Hippocampal formation (tissue), 2 donors: Measurements from ENCODE around the gene OMA1.
A peak's percentile ranks its signal among the peaks of the same experiment; 100 is the strongest.
"Not testable (repeated sequence)": the region's sequence is repeated elsewhere in the genome, so short reads cannot be mapped to it uniquely, and the experiment has no call there.

Experiments used
- DNase-seq, 2 donors: peaks; one replicate each; lab custom pipeline; 2025; lab: John Stamatoyannopoulos, UW

OMA1 gene

DNA sequence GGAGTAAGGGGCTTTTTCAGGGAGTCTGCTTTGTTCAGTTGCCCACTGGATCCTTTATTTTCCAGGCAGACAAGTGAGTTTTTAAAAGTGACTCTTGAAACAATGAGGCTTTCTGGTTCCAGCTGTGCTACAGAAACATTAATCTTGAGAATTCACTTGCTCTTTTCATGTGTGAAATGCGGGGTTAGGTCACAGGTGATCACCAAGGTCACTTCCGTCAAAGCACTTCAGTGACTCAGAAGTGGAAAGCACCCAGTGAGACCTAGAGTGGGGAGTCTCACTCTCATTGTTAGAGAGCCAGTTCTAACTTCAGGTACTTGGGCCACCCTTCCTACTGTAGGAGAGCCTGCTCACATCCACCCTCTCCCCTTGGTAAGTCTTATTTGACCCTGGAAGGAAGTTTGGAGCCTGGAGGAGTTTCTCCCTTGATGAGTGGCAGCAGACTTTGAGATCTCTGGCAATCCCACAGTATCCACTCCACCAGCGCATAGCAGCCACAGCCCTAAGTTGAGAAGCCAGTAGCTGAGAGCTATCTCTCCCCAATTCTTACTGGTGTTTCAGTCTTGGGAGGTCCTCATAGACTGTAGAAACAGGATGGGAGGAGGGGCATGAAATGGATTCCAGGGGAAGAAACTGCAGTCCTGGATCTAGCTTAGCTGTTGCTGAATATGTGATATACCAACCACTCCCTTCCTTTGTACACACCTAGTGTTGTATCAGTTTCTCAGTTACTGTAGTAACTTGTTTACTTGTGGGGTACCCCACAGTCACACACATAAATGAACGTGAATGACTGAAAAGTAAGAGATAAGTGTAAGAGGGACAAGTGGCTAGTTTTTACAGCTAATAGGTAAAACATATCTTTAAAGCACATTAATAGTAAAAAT, 27.4 kb upstream of the OMA1 start:
- no peak for DNase-seq

DNA sequence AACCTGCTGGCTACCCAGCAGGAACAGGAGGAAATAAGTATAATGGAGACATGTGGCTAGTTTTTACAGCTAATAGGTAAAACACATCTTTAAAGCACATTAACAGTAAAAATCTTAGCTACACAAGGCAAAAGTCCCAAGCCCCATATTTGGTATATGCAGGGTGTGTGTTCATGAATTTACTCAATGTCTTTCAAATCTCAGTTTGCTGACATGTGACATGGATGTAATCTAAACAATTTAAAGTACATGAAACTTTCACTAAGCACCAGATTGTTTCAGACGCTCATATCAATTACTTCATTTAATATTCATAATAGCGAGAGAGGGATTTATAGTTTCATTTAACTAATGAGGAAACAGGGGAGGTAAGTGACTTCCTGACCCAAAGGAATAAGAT, 26.6 kb upstream of the OMA1 start:
- no peak for DNase-seq

DNA sequence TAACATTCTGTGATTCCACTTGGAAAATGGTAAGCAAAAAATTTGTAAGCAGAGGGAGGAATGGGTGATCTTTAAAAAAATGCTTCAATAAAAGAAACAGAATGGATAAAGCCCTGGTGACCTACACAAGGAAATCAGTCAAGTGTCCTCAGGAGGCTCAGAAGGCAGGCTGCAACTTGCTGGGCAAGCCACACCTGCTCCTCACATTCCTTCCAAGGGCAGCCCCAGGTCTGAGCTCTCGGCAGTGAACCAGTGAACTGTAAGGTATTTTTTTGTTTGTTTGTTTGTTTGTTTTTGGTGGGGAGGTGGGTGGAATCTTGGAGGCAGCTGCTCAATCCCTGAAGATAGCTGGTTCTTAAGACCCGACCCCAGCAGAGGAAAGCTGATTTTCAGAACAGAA, 26.2 kb upstream of the OMA1 start:
- no peak for DNase-seq

DNA sequence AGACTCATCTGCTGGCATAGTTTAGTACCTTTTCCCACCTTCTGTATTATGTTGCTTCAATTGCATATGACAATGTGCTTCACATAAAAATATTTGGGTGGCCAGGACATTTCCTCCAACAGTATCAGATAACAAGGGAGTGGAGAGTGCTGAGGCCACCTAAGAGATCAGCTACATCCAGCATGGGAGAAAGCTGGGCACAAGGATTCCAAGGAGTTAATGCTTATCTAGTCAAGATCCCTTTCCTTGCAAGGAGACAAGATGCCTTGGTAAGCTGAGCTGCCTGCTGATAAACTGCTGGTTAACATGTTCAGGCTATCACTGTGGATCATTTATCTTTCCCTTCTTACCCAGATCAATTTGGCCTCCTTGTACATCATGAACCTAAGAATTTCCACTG, 25.1 kb upstream of the OMA1 start:
- DNase-seq, result no peak

DNA sequence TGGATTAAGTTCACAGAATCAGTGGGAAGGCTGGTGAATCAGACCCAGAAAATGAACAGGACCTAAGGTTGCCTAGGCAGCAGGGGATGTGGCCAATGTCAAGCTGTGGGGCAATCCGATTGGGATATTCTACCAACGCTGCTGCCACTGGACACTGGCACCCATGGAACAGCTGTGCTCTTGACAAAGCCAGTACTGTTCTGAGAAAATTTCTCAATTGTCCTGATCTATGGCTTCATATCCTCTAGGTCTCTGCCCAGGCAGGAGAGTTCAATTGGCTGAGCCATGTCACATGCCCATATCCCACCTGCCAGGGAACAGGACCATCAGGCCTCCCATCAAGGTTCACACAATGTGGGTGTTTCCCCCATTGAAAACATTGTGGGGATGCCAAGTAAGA, 24.3 kb upstream of the OMA1 start:
- peak; percentile 33 to 37 for DNase-seq

DNA sequence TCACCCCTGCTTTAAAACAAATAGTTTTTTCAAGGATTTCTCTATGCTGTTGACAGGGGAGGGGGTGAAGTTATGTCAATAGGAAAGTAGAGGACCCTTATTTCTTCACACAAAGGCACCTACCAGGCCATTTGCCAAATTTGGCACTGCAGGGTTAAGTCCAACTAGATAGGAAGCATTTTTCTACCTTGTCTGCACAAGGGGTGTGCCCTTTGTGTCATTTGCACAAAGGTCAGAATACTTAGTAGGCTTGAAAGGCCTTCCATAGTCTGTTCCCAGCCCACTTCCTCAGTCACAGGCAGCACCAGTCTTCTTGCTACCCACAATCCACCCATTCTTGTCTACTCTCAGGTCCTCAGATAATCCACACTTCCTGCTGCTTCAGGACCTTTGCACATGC, 23.6 kb upstream of the OMA1 start:
- no peak for DNase-seq

DNA sequence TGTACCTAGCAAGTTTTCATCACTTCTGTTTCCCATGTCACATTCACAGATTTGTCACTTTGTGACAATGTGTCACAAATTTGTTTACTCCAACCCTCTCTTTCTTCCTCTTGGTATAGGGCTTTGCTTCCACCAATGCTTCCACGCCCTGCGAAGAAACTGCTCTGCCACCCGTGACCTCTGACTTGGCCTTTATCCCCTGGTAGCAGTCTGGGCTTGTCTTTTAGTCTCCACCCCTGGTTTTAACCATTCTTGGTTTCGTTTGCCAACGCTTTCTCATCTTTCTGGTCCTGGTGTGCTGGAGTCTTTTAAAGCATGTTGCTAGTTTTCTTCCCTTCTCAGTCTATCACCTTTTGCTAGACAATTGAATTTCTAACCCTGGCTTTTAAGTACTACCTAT, 22.4 kb upstream of the OMA1 start:
- DNase-seq, result no peak

DNA sequence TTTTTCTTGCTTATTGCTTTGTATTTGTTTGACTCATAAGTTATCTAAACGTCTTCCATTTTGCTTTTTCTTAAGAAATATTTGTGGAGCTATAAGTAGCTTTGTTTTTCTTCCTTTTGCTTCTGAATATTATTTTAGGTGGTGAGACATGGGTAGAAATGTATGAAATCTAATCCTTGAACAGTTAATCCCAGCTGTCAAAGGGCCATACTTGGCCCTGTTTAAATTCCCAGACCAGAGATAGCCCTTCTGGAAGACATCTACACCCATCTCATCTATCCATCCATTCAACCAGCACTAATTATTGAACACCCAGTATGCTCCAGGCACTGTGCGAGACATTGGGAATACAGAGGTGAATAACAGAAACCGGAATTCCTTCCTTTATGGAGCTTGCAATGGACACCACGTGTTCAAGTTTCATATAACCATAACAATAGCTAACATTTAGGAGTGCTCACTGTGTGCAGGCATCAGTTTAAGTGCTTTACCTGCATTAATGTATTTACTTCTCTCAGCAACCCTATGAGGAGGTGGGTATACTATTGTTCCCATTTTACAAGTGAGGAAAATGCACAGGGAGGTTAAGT, 21.8 kb upstream of the OMA1 start:
- no peak for DNase-seq

DNA sequence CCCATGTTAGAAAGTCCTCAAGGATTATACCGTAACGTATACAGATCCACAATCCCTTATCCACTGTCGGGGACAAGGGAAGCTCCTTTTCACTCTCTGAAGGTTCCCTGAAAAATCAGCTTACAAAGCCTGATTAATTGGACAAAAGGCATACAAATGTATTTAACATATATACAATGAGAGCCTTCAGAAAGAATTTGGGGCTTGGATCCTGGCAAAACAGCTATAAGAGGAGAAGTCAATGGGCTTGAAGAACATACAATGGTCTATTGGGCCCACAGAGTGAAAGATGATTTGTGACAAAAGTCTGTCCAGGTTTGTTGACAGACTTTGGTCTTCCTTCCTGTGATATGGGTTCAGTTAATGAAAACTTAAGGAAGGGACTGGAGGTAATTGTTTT, 19.8 kb upstream of the OMA1 start:
- DNase-seq, result no peak

DNA sequence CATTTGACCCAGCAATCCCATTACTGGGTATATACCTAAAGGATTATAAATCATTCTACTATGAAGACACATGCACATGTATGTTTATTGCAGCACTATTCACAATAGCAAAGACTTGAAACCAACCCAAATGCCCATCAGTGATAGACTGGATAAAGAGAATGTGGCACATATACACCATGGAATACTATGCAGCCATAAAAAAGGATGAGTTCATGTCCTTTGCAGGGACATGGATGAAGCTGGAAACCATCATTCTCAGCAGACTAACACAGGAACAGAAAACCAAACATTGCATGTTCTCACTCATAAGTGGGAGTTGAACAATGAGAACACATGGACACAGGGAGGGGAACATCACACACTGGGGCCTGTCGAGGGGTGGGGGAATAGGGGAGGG, 17.2 kb upstream of the OMA1 start:
- DNase-seq, result not testable (repeated sequence)

DNA sequence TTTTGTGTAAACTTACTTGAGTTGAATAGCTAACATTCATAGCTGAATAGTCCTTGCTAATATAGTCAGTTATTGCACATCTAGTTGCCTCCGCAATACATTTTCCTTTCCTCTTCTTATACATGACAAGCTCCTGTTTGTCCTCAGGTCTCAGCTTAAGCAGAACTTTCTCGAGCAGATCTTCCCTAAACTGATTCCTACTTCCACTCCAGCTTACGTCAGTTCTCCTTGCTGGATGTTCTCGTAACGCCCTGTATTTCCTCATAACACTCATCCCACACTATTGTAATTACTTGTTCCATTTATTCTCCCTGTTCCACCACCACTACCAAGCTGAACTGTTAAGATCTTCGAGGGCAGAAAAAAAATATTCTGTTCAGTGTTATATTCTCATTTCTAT, 15.1 kb upstream of the OMA1 start:
- DNase-seq, result no peak

DNA sequence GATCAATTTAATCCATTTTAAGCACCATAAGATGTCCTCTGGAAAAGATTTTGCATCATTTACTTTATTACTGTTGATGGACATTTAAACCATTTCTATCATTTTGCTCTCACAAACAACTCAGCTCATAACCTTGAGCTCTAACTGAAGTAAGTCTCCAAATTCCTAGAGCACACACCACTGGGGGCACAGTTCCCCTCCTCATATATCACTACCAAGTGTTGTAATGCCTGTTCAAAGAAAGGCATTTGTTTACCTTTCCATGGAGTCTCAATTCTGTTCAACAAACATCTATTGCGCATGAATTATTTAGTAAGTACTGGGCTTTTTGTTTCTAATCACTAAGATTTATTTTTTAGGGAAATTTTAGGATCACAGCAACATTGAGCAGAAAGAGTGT, 8.9 kb upstream of the OMA1 start:
- DNase-seq, result no peak

DNA sequence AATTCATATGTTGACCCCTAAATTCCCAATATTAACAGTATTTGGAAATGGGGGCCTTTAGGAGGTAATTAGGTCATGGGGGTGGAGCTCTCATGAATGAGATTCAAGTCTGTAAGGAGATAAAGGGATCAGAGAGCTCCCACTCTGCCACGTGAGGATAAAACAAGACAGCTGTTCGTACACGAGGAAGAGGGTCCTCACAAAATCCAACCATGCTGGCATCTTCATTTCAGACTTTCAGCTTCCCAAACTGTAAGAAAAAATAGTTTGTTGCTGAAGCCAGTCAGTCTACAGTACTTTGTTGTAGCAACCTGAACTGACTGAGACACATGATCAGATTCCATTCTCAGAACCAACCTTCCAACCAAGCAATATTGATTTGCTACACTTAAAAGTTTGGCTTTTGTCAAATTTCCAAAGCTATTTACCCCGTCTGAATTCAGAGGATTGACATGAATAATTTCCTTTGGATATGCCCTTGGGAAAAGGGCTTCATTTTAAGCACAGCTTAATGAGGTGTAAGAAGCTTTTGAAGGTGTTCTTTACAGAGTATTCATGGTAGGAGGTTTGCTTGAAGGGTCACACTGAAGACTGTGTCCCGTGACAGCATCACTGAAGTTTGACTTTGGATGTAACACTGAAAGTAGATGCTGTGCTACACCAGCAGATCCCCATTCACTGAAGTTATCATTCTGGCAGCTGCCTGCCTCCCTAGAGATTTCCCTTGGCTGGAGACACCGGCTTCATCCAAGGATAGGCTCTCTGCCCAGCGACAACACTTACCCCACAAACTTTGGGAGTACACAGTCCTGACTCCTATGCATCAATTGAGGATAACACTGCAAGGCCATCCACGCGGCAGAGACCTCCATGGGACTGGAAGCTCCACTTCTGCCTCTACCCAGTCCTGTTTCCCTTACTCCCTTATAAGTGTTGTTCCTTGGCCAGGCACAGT, 4.9 kb upstream of the OMA1 start:
- no peak for DNase-seq

DNA sequence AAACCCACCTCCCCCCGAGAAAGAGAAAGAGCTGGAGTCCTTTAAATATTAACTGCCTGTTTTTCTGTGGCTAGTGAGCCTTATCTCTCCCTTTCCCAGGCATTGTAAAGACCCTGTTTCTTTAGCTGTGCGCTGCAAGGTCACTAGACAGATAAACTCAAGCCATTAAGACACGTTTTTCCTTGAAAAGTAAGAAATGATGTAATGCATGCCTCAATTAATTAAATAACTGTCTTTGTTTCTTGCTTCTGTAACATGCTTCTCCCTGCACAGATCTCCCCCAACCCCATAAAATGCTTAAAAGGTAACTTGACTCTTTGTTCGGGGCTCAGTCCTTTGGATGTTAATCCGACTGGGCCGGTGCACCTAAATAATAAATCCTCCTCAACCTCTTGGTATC, 2.8 kb upstream of the OMA1 start:
- DNase-seq, result not testable (repeated sequence)

DNA sequence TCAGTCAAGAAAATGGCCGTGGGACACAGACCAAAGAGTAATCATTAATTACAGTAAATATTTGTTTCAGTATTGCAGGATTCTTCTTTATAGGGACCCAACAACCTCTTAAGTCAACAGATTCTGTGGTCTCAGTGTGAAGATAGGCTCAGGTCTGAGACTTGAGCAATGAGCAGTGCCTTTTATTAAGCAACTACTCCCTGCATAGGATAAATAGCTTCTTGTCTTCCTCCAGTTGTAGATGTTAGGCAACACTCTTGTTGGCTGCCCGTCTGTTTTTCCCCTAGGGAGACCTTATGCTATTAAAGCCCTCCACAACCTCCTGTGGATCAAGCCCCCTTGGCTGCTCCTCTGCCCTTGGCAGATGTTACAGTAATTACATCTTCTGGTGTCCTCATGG, 1.8 kb upstream of the OMA1 start:
- no peak for DNase-seq

DNA sequence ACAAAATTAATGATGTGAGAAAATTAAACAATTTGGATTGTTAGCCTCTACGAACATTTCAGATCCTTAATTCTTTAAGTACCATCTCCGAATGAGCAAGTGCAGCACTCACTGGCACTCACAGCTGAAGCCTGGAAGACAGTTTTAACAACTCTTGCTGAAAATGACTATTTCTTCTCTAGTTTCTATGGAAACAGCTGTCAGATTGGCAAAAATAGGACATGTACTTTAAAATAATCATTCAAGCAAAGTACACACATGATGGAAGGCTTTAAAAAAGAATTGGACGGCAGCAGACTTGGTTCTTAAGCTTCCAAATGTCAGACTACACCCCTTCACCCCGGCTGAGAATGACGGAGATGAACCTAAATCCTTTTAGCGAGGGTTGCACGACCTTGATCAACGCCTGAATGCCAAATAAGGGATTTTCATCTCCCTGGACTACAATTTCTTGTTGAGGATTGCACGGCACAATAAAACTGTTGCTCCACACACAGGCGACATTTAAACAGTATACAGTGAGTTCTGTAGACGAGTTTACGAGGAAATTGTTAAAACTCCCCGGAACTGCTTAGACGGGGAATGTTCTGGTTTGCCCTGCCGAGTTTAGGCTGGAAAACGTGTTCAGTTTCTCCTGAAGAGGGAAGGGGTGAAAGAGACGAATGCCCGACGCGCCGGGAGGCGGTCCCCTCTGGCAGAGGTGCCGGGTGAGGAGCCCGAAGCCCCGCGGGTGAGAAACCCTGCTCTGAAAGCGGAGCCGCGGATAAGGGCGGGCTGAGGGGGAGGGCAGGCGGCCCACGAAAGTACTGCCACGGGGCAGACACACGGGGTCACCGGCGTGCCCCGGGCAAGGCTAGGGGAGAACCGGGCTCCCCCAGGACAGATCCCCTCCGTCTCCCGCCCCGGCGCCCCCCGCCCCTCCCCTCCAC, 671 bp downstream of the OMA1 start:
- DNase-seq, result peak; percentile 54 to 81

DNA sequence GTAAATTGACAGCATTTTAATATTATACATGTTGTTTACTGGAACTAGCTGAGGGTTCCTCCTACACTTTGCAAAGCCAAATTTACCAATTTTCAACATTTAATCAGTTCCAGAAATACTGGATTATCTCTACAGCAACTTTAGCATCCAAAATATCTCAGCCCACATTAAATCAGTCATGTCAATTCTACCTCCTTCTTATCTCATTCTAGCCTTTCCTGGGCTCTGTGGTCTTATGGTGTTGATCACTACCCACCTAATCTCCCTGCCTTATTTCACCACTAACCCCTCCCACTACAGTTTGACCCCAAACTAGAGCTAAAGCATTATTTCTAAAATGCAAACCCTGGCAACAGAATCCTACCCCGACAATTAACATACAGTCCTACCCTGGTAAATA, 3.3 kb downstream of the OMA1 start:
- DNase-seq, result no peak

DNA sequence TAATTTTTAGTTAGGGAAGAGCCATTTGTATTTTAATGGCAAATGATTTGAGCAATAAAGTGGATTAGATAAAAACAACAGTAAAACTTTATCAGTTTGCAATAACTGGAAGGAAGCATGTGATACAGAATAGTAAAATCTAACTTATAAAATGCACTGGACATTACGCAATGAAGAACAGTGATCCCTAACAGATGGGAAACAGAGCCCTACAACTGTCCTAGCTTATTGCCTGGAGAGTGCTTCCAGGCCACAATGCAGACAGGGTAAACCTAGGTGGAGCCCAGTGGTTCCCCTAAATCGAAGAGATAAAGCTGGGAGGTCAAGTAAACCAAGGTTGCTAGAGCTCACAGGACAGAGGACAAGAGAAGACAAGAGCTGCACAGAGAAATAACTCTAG, 7.0 kb downstream of the OMA1 start:
- DNase-seq, result no peak

DNA sequence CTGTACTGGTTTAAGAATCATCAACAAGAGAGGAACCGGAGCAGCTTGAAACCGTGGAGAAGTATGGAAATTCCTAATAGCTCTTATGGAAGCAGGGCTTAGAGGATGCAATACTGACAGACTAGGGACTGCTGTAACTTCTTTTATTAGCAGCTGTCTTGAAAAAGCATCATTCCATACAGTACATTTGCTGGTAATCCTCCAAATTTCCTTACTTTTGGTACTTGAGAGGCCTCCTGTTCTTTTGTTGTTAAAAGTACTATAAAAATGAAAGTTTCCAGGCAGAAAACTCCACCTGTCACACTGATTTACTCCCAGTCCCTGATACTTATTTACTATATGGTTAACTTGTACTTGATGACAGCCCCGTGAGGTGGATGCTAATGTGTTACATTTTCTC, 7.7 kb downstream of the OMA1 start:
- no peak for DNase-seq

DNA sequence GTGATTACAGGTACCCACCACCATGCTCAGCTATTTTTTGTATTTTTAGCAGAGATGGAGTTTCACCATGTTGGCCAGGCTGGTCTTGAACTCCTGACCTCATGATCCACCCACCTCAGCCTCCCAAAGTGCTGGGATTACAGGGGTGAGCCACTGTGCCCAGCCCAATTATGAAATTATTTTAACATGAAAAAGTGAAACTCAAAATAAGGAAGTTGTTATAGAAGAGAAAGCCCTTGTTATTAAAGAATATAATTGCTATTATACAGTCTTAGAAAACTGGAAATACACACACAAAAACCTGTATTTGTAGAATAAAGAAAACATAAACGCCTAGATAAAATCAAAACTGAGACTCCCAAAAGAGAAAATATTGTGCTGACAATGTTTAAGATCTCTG, 14.7 kb downstream of the OMA1 start:
- DNase-seq, result not testable (repeated sequence)

DNA sequence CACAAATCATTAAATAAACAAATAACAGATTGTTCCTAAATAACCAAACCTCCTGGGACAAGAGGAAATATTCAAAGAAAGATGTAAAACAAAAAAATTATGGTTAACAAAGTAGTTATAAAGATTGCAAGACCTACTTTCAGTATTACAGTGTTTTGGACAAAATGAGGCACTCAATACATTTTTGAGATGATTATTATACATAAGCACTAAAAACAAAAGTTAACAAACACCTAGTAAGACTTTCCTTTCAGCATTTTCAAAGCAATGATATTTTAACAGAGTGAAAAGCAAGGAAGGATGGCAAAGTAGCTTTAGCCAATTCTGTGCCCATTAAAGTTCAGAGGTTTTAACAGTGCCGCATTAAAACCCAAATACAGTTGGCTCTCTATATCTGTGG, 17.2 kb downstream of the OMA1 start:
- DNase-seq, result no peak

DNA sequence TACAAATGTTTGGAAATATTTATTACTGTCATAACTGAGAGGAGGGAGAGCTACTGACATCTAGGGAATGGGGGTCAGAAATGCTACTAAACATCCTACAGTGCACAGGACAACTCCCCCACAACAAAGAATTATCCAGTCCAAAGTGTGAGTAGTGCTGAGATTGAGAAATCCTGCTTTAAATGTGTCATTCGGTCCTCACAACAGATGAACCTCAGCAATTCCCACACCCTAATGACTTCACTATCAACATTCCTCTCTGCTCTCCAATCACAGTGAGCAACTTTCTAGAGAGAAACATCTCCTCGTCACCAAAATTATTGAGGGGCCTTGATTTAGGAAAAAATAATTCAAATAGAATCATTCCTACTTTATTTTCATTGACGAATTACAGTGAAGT, 18.0 kb downstream of the OMA1 start:
- no peak for DNase-seq
